NB4 (cell line): Measurements from ENCODE around the gene BRF1.

Experiments
- DNase-seq: peaks from one replicate; pipeline ENCODE4 v3.0.0; 2010; ENCODE audit warnings: low read depth
- H3K4me3 ChIP-seq: one replicate; pipeline ENCODE4 v1.5.1; 2011; ENCODE audit warnings: mild to moderate bottlenecking, low read depth, low read length, moderate library complexity
- MYC ChIP-seq: IDR thresholded peaks from 2 replicates; pipeline ENCODE4 v1.6.1; 2011; ENCODE audit warnings: low read depth, low read length
- POLR2A ChIP-seq: IDR thresholded peaks from 2 replicates; pipeline ENCODE4 v1.6.1; 2011; ENCODE audit warnings: mild to moderate bottlenecking; ENCODE audit not compliant: insufficient read length; ENCODE audit errors: extremely low read depth
- TF ChIP-seq, protein P1 (sequence below): IDR thresholded peaks from one replicate; pipeline ENCODE4 v1.5.1; 2012; ENCODE audit warnings: low read depth, low read length
- TF ChIP-seq, protein P2 (sequence below): IDR thresholded peaks from 2 replicates; pipeline ENCODE4 v1.6.1; 2011; ENCODE audit warnings: low read depth, low read length

The BRF1 gene

DNA sequence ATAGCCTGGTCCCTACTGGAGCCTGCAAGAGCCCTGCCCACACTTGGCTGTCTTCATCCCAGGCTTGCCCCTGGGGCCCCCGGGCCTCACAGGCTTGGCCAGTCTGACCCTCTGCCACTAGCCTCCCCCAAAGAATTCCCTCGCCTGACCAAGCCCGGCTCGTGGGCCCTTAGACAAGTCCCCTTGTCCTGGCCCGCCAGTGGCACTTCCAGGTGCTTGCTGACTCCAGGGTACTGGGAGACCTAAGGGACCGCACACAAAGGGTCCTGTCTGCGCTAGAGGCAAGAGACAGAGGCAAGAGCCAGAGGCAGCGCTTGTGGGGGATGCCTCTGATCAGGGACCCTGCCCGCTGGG, 47.5 kb downstream of the BRF1 start:
- TF ChIP-seq MYC (no peak), POLR2A (no peak)
- TF ChIP-seq, protein P1, sequence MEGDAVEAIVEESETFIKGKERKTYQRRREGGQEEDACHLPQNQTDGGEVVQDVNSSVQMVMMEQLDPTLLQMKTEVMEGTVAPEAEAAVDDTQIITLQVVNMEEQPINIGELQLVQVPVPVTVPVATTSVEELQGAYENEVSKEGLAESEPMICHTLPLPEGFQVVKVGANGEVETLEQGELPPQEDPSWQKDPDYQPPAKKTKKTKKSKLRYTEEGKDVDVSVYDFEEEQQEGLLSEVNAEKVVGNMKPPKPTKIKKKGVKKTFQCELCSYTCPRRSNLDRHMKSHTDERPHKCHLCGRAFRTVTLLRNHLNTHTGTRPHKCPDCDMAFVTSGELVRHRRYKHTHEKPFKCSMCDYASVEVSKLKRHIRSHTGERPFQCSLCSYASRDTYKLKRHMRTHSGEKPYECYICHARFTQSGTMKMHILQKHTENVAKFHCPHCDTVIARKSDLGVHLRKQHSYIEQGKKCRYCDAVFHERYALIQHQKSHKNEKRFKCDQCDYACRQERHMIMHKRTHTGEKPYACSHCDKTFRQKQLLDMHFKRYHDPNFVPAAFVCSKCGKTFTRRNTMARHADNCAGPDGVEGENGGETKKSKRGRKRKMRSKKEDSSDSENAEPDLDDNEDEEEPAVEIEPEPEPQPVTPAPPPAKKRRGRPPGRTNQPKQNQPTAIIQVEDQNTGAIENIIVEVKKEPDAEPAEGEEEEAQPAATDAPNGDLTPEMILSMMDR, result no peak
- TF ChIP-seq, protein P2, sequence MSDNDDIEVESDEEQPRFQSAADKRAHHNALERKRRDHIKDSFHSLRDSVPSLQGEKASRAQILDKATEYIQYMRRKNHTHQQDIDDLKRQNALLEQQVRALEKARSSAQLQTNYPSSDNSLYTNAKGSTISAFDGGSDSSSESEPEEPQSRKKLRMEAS, result no peak
- no peak for DNase-seq
- no peak overlapping the region for H3K4me3 ChIP-seq

GRCh38 chr14:105252552-105253328, 48.1 kb downstream of the BRF1 start:
- TF ChIP-seq, protein P2, result no peak
- no peak for TF ChIP-seq MYC
- no peak overlapping the region for H3K4me3 ChIP-seq
- no peak for DNase-seq

DNA sequence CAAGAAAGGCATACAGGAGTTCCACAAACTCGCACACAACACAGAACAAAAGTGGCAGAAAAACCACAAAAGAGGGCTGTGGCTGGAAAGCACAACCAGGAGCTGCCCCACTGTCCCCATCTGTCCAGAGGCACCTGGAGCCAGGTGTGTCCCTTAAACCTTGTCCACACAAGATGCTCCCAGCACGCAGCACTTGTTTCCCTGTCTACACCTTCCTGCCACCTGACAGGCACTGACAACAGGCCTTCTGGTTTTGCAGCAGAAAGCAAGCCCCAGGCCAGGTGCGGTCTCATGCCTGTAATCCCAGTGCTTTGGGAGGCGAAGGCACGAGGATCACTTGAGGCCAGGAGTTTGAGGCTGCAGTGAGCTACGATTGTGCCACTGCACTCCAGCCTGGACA, 48.9 kb downstream of the BRF1 start:
- no peak for DNase-seq
- no peak overlapping the region for H3K4me3 ChIP-seq
- TF ChIP-seq, protein P1, result no peak
- TF ChIP-seq POLR2A, result no peak
- TF ChIP-seq MYC, result no peak
- TF ChIP-seq, protein P2, result no peak

- H3K4me3 ChIP-seq, result no peak overlapping the region
- no peak for DNase-seq
- TF ChIP-seq, protein P1, result no peak
- TF ChIP-seq, protein P2, result no peak
- TF ChIP-seq POLR2A, result no peak
These were observed 49.8 kb downstream of the BRF1 start for GRCh38 chr14:105250986-105251385.

DNA sequence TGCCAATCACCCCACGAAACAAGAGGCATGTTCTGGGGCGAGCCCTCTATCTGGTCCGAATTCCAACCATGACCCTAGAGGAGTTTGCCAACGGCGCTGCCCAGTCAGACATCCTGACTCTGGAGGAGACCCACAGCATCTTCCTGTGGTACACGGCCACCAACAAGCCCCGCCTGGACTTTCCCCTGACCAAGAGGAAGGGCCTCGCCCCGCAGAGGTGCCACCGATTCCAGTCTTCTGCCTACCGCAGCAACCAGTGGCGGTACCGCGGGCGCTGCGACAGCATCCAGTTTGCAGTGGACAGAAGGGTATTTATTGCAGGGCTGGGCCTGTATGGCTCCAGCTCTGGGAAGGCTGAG, 50.8 kb downstream of the BRF1 start:
- DNase-seq, result no peak
- TF ChIP-seq POLR2A, result no peak
- TF ChIP-seq, protein P2, result no peak
- TF ChIP-seq, protein P1, result no peak
- TF ChIP-seq MYC, result no peak
- no peak overlapping the region for H3K4me3 ChIP-seq

- H3K4me3 ChIP-seq, result no peak overlapping the region
- TF ChIP-seq, protein P2, result no peak
- TF ChIP-seq MYC (no peak), POLR2A (no peak)
- TF ChIP-seq, protein P1, result no peak
- peak; percentile 12 for DNase-seq
These were observed 51.4 kb downstream of the BRF1 start for GRCh38 chr14:105249182-105250007.
